Liver (tissue), 9 donors: Measurements from ENCODE around the gene INIP. TPM values are rescaled to one million over a fixed set of nuclear protein-coding genes. Genes with fewer than 3 reads are reported as not detected.
A peak's percentile ranks its signal among the peaks of the same experiment; 100 is the strongest.

ENCODE experiments used
- DNase-seq: peaks from one replicate; pipeline ENCODE4 v3.0.0-alpha.2; 2017; ENCODE audit warnings: low spot score
- H3K27ac ChIP-seq, 2 donors: one replicate each; pipeline ENCODE4 v1.7.0; 2013; ENCODE audit warnings: inconsistent platforms in 2 of 2, low read length in 2 of 2, control low read depth in 1 of 2, low read depth in 1 of 2, mild to moderate bottlenecking in 1 of 2
- H3K27me3 ChIP-seq, 4 donors: one replicate each; pipeline versions ENCODE4 v1.6.1 to v1.7.0; 2013; ENCODE audit warnings: low read length in 3 of 4, inconsistent platforms in 1 of 4, mild to moderate bottlenecking in 1 of 4, moderate library complexity in 1 of 4; ENCODE audit not compliant: control insufficient read depth in 4 of 4, insufficient read depth in 4 of 4
- H3K36me3 ChIP-seq, 4 donors: one replicate each; pipeline versions ENCODE4 v1.6.1 to v1.7.0; 2013; ENCODE audit warnings: low read length in 3 of 4, mild to moderate bottlenecking in 3 of 4, low read depth in 1 of 4, moderate library complexity in 1 of 4; ENCODE audit not compliant: control insufficient read depth in 4 of 4, insufficient read depth in 3 of 4
- H3K4me1 ChIP-seq, 4 donors: one replicate each; pipeline versions ENCODE4 v1.6.1 to v1.7.0; 2013; ENCODE audit warnings: low read length in 3 of 4, mild to moderate bottlenecking in 3 of 4, moderate library complexity in 1 of 4; ENCODE audit not compliant: control insufficient read depth in 4 of 4, insufficient read depth in 4 of 4
- H3K4me3 ChIP-seq, 3 donors: one replicate each; pipeline versions ENCODE4 v1.6.1 to v1.7.0; 2013; ENCODE audit warnings: low read length in 3 of 3, control low read depth in 1 of 3, low read depth in 1 of 3, mild to moderate bottlenecking in 1 of 3
- H3K9ac ChIP-seq, 2 donors: one replicate each; pipeline ENCODE4 v1.7.0; 2013; ENCODE audit warnings: low read length in 2 of 2, mild to moderate bottlenecking in 2 of 2, moderate library complexity in 2 of 2, control low read depth in 1 of 2, low read depth in 1 of 2
- H3K9me3 ChIP-seq, 4 donors: one replicate each; pipeline versions ENCODE4 v1.6.1 to v1.7.0; 2013; ENCODE audit warnings: low read length in 3 of 4; ENCODE audit not compliant: control insufficient read depth in 4 of 4
- EGR1 ChIP-seq, 2 donors: IDR thresholded peaks; 2 replicates each; pipeline ENCODE4 v1.6.1; 2016 to 2018; ENCODE audit warnings: antibody characterized with exemption in 2 of 2, low read depth in 2 of 2
- FOXA1 ChIP-seq: IDR thresholded peaks from 2 replicates; pipeline ENCODE4 v1.6.1; 2016; ENCODE audit warnings: antibody characterized with exemption
- FOXA2 ChIP-seq: IDR thresholded peaks from 2 replicates; pipeline ENCODE4 v1.6.1; 2016; ENCODE audit warnings: antibody characterized with exemption
- GABPA ChIP-seq, 2 donors: IDR thresholded peaks in 1 of 2; conservative IDR thresholded peaks in 1 of 2; 2 replicates each; pipeline ENCODE4 v1.6.1; 2016; ENCODE audit warnings: antibody characterized with exemption in 2 of 2, mild to moderate bottlenecking in 1 of 2, moderate library complexity in 1 of 2
- HNF4A ChIP-seq, 2 donors: conservative IDR thresholded peaks; 2 replicates each; pipeline ENCODE4 v1.6.1; 2016; ENCODE audit warnings: antibody characterized with exemption in 2 of 2, mild to moderate bottlenecking in 2 of 2
- HNF4G ChIP-seq: IDR thresholded peaks from 2 replicates; pipeline ENCODE4 v1.6.1; 2016; ENCODE audit warnings: antibody characterized with exemption
- JUND ChIP-seq, 2 donors: IDR thresholded peaks; 2 replicates each; pipeline ENCODE4 v1.6.1; 2016; ENCODE audit warnings: antibody characterized with exemption in 2 of 2
- NR2F2 ChIP-seq: IDR thresholded peaks from 2 replicates; pipeline ENCODE4 v1.6.1; 2016; ENCODE audit warnings: antibody characterized with exemption
- RAD21 ChIP-seq, 2 donors: IDR thresholded peaks; 2 replicates each; pipeline ENCODE4 v1.6.1; 2016; ENCODE audit warnings: antibody characterized with exemption in 2 of 2, mild to moderate bottlenecking in 2 of 2
- RXRA ChIP-seq, 2 donors: IDR thresholded peaks; 2 replicates each; pipeline ENCODE4 v1.6.1; 2017 to 2018; ENCODE audit warnings: antibody characterized with exemption in 2 of 2, mild to moderate bottlenecking in 1 of 2
- SP1 ChIP-seq: IDR thresholded peaks from 2 replicates; pipeline ENCODE4 v1.6.1; 2018; ENCODE audit warnings: antibody characterized with exemption, mild to moderate bottlenecking
- TAF1 ChIP-seq: conservative IDR thresholded peaks from 2 replicates; pipeline ENCODE4 v1.6.1; 2016; ENCODE audit warnings: antibody characterized with exemption, mild to moderate bottlenecking
- YY1 ChIP-seq: IDR thresholded peaks from 2 replicates; pipeline ENCODE4 v1.6.1; 2016; ENCODE audit warnings: antibody characterized with exemption, mild to moderate bottlenecking
- WGBS: extraction: QIAGEN DNeasy Blood & Tissue Kit; methylation state at CpG from one replicate; pipeline ENCODE4 v1.1.7; 2013; 5-methylcytosine and 5-hydroxymethylcytosine counted together
- polyA plus RNA-seq, 2 donors: library from polyadenylated mRNA; stranded (reverse) in 1 of 2; unstranded in 1 of 2; fragments of 200-250 nt in 1 of 2; fragments of >200 nt in 1 of 2; fragmentation: Nextera tagmentation in 1 of 2; extraction: Ambion mirVana in 1 of 2; gene quantifications; one replicate each; pipeline versions ENCODE4 v1.2.1 to v1.2.3, GENCODE V29; 2013 to 2015
- total RNA-seq, 2 donors: library from RNA; depleted of rRNA; stranded (reverse); fragments of >200 nt; gene quantifications; one replicate each; pipeline ENCODE4 v1.2.3, GENCODE V29; 2014
- TF ChIP-seq, protein P1 (sequence below): IDR thresholded peaks from 2 replicates; pipeline ENCODE4 v1.6.1; 2016; ENCODE audit warnings: antibody characterized with exemption
- TF ChIP-seq, protein P2 (sequence below): fragments of 150-350 bp; IDR thresholded peaks from 2 replicates; pipeline ENCODE4 v1.5.1; 2017; ENCODE audit warnings: improper control_type of control experiment, low read depth, low read length; ENCODE audit not compliant: missing input control
- TF ChIP-seq, protein P3 (sequence below): IDR thresholded peaks from 2 replicates; pipeline ENCODE4 v1.6.1; 2016; ENCODE audit warnings: antibody characterized with exemption
- TF ChIP-seq, protein P4 (sequence below): IDR thresholded peaks from 2 replicates; pipeline ENCODE4 v1.6.1; 2016; ENCODE audit warnings: antibody characterized with exemption
- TF ChIP-seq, protein P5 (sequence below): IDR thresholded peaks from 2 replicates; pipeline ENCODE4 v1.6.1; 2016; ENCODE audit warnings: antibody characterized with exemption, mild to moderate bottlenecking
- donor health status: healthy.
- donor health status: healthy.
- donor health status: healthy.
- donor health status: healthy.
- donor health status: healthy.

The INIP gene
- total and polyA plus RNA-seq, 4 donors = 6.2 to 13.3 (median 10.2) TPM

DNA sequence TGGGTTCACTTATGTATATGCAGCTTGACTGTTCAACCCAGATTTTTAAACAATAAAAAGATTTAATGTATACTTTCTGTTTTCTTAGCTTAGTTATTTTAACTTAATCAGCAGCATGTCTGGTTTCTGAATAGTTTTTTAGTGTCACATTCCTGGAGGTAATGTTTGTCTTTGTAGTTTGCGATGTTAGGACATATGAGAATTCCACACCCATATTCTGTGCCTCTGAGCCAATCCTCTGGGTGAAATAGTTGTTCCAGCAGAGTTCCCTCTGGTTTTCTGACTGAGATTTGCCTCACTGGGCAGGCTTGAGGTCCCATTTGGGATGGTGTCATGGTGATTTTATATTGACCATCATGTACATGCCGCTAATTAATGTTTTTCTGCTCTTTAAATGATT is 48.6 kb downstream of the INIP start:
- Histone ChIP-seq H3K9ac (no peak overlapping the region), H3K9me3 (no peaks in the 10 kb centered on the region), H3K27ac (no peak overlapping the region), H3K4me1 (no peaks in the 10 kb centered on the region), H3K4me3 (no peak overlapping the region), H3K36me3 (no peaks in the 10 kb centered on the region), H3K27me3 (no peaks in the 10 kb centered on the region)
- DNase-seq = no peak
- TF ChIP-seq, protein P1, sequence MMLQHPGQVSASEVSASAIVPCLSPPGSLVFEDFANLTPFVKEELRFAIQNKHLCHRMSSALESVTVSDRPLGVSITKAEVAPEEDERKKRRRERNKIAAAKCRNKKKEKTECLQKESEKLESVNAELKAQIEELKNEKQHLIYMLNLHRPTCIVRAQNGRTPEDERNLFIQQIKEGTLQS = no peak
- TF ChIP-seq HNF4A (conservative IDR thresholded peaks at IDR 0.05) (no peak), YY1 (no peak), FOXA1 (no peak), NR2F2 (no peak), RXRA (IDR thresholded peaks at IDR 0.05) (no peak), JUND (IDR thresholded peaks at IDR 0.05) (no peak), SP1 (no peak), HNF4G (no peak), RAD21 (IDR thresholded peaks at IDR 0.05) (no peak), GABPA (IDR thresholded peaks at IDR 0.05 in 1 of 2, conservative IDR thresholded peaks at IDR 0.05 in 1 of 2) (no peak), FOXA2 (no peak), EGR1 (IDR thresholded peaks at IDR 0.05; ENCODE audit: low read depth in 2 of 2) (no peak), TAF1 (no peak)
- TF ChIP-seq, protein P2, sequence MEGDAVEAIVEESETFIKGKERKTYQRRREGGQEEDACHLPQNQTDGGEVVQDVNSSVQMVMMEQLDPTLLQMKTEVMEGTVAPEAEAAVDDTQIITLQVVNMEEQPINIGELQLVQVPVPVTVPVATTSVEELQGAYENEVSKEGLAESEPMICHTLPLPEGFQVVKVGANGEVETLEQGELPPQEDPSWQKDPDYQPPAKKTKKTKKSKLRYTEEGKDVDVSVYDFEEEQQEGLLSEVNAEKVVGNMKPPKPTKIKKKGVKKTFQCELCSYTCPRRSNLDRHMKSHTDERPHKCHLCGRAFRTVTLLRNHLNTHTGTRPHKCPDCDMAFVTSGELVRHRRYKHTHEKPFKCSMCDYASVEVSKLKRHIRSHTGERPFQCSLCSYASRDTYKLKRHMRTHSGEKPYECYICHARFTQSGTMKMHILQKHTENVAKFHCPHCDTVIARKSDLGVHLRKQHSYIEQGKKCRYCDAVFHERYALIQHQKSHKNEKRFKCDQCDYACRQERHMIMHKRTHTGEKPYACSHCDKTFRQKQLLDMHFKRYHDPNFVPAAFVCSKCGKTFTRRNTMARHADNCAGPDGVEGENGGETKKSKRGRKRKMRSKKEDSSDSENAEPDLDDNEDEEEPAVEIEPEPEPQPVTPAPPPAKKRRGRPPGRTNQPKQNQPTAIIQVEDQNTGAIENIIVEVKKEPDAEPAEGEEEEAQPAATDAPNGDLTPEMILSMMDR = no peak
- TF ChIP-seq, protein P3, sequence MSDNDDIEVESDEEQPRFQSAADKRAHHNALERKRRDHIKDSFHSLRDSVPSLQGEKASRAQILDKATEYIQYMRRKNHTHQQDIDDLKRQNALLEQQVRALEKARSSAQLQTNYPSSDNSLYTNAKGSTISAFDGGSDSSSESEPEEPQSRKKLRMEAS = no peak
- TF ChIP-seq, protein P4, sequence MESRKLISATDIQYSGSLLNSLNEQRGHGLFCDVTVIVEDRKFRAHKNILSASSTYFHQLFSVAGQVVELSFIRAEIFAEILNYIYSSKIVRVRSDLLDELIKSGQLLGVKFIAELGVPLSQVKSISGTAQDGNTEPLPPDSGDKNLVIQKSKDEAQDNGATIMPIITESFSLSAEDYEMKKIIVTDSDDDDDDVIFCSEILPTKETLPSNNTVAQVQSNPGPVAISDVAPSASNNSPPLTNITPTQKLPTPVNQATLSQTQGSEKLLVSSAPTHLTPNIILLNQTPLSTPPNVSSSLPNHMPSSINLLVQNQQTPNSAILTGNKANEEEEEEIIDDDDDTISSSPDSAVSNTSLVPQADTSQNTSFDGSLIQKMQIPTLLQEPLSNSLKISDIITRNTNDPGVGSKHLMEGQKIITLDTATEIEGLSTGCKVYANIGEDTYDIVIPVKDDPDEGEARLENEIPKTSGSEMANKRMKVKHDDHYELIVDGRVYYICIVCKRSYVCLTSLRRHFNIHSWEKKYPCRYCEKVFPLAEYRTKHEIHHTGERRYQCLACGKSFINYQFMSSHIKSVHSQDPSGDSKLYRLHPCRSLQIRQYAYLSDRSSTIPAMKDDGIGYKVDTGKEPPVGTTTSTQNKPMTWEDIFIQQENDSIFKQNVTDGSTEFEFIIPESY = no peak
- TF ChIP-seq, protein P5, sequence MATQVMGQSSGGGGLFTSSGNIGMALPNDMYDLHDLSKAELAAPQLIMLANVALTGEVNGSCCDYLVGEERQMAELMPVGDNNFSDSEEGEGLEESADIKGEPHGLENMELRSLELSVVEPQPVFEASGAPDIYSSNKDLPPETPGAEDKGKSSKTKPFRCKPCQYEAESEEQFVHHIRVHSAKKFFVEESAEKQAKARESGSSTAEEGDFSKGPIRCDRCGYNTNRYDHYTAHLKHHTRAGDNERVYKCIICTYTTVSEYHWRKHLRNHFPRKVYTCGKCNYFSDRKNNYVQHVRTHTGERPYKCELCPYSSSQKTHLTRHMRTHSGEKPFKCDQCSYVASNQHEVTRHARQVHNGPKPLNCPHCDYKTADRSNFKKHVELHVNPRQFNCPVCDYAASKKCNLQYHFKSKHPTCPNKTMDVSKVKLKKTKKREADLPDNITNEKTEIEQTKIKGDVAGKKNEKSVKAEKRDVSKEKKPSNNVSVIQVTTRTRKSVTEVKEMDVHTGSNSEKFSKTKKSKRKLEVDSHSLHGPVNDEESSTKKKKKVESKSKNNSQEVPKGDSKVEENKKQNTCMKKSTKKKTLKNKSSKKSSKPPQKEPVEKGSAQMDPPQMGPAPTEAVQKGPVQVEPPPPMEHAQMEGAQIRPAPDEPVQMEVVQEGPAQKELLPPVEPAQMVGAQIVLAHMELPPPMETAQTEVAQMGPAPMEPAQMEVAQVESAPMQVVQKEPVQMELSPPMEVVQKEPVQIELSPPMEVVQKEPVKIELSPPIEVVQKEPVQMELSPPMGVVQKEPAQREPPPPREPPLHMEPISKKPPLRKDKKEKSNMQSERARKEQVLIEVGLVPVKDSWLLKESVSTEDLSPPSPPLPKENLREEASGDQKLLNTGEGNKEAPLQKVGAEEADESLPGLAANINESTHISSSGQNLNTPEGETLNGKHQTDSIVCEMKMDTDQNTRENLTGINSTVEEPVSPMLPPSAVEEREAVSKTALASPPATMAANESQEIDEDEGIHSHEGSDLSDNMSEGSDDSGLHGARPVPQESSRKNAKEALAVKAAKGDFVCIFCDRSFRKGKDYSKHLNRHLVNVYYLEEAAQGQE = no peak
- WGBS = 95% methylated on average over 2 of the region's 2 CpGs

DNA sequence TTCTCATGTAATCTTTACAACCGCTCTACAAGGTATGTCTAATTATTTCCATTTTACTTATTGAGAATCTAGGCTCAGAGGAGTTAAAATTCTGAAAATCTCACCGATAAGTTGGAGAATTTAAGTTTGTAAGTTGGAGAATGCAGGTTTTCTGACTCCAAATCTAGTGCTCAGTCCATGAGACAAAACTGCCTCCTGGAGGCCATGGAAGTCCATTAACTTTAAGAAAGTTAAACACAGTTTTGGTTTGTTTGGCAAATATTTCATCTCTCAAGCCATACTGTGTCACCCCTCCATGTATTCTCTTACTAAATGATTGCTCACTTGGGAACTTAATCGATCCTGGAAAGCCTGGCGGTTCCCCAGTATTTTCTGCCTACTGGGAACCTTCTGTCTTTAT is 52.6 kb downstream of the INIP start:
- no peaks in the 10 kb centered on the region for H3K9me3 ChIP-seq
- H3K27ac ChIP-seq = no peak overlapping the region
- no peaks in the 10 kb centered on the region for H3K27me3 ChIP-seq
- 89% methylated on average over 4 of the region's 4 CpGs for whole genome bisulfite sequencing
- H3K4me3 ChIP-seq = no peak overlapping the region
- no peak for TF ChIP-seq NR2F2
- TF ChIP-seq, protein P1 = no peak
- peak; percentile 66 to 68 for TF ChIP-seq RAD21 (IDR thresholded peaks at IDR 0.05)
- TF ChIP-seq, protein P2 = peak; percentile 22
- H3K4me1 ChIP-seq = no peaks in the 10 kb centered on the region
- no peaks in the 10 kb centered on the region for H3K36me3 ChIP-seq
- no peak overlapping the region for H3K9ac ChIP-seq
- no peak for DNase-seq
